WTC11 (cell line): Measurements from ENCODE around the gene AGPAT3. TPM values are rescaled to one million over a fixed set of nuclear protein-coding genes. Genes with fewer than 3 reads are reported as not detected.

Experiments used
- ATAC-seq: fragments of 200-7000 bp; cut with Tn5 transposase; 2 replicates; pipeline ENCODE4 v1.10.0; 2021; ENCODE audit warnings: mild to moderate bottlenecking, moderate library complexity
- CTCF ChIA-PET: fragments of 300-600 bp; sonication (Branson Sonifier 250); formaldehyde crosslinking; loops from one replicate; lab custom pipeline; 2021; ENCODE audit warnings: antibody characterized with exemption; lab: Charles Lee
- POLR2A ChIA-PET: fragments of 350-600 bp; sonication (Branson Sonifier 250); formaldehyde crosslinking; loops from one replicate; lab custom pipeline; 2021; ENCODE audit warnings: antibody characterized with exemption; lab: Charles Lee
- DNase-seq: peaks from one replicate; pipeline ENCODE4 v3.0.0; 2021; ENCODE audit warnings: low spot score
- H3K27ac Mint-ChIP-seq: 2 replicates; pipeline ENCODE4 v1.8.0; 2021; ENCODE audit warnings: mixed read lengths
- H3K27me3 Mint-ChIP-seq: 2 replicates; pipeline ENCODE4 v1.8.0; 2021; ENCODE audit warnings: low read depth, mild to moderate bottlenecking, moderate library complexity, mixed read lengths
- H3K36me3 Mint-ChIP-seq: 2 replicates; pipeline ENCODE4 v1.8.0; 2021; ENCODE audit warnings: mixed read lengths
- H3K4me1 Mint-ChIP-seq: 2 replicates; pipeline ENCODE4 v1.8.0; 2022; ENCODE audit warnings: mixed read lengths
- H3K4me3 Mint-ChIP-seq: 2 replicates; pipeline ENCODE4 v1.8.0; 2021; ENCODE audit warnings: mild to moderate bottlenecking, moderate library complexity, mixed read lengths
- H3K9me3 Mint-ChIP-seq: 2 replicates; pipeline ENCODE4 v1.8.0; 2021; ENCODE audit warnings: mixed read lengths
- ETV6 ChIP-seq: sonication (generic); formaldehyde crosslinking; IDR thresholded peaks from 2 replicates; pipeline ENCODE4 v1.8.1; 2022; ENCODE audit warnings: mild to moderate bottlenecking, missing genetic modification reagents
- GABPB1 ChIP-seq: sonication (generic); formaldehyde crosslinking; IDR thresholded peaks from 2 replicates; pipeline ENCODE4 v1.8.1; 2023; ENCODE audit warnings: mild to moderate bottlenecking, missing genetic modification reagents
- JAZF1 ChIP-seq: fragments of 250-450 bp; sonication (Bioruptor Pico); IDR thresholded peaks from 2 replicates; pipeline ENCODE4 v1.9.0; 2021; ENCODE audit warnings: moderate library complexity, mild to moderate bottlenecking, inconsistent platforms
- NR3C1 ChIP-seq: sonication (generic); formaldehyde crosslinking; conservative IDR thresholded peaks from 2 replicates; pipeline ENCODE4 v1.8.1; 2023; ENCODE audit warnings: low read depth, mild to moderate bottlenecking, missing genetic modification reagents
- TCF7 ChIP-seq: sonication (generic); formaldehyde crosslinking; IDR thresholded peaks from 2 replicates; pipeline ENCODE4 v1.8.0; 2022; ENCODE audit warnings: mild to moderate bottlenecking, low read depth, missing genetic modification reagents, moderate library complexity
- total RNA-seq: library from RNA; stranded (reverse); gene quantifications from 3 replicates; pipeline ENCODE4 v1.2.3, GENCODE V29; 2021
- TF ChIP-seq, protein P1 (sequence below): sonication (generic); formaldehyde crosslinking; IDR thresholded peaks from 2 replicates; pipeline ENCODE4 v1.8.0; 2022; ENCODE audit warnings: mild to moderate bottlenecking, missing genetic modification reagents
- TF ChIP-seq, protein P2 (sequence below): sonication (generic); formaldehyde crosslinking; IDR thresholded peaks from 2 replicates; pipeline ENCODE4 v1.8.0; 2023; ENCODE audit warnings: missing genetic modification reagents, mild to moderate bottlenecking, borderline replicate concordance
- TF ChIP-seq, protein P3 (sequence below): fragments of 250-450 bp; sonication (Bioruptor Pico); IDR thresholded peaks from 2 replicates; pipeline ENCODE4 v1.9.0; 2021; ENCODE audit warnings: moderate library complexity, mild to moderate bottlenecking, inconsistent platforms, borderline replicate concordance
- TF ChIP-seq, protein P4 (sequence below): sonication (generic); formaldehyde crosslinking; IDR thresholded peaks from 2 replicates; pipeline ENCODE4 v1.8.1; 2023; ENCODE audit warnings: mild to moderate bottlenecking, moderate library complexity, missing genetic modification reagents
- TF ChIP-seq, protein P5 (sequence below): sonication (generic); formaldehyde crosslinking; IDR thresholded peaks from 2 replicates; pipeline ENCODE4 v1.8.0; 2022; ENCODE audit warnings: missing genetic modification reagents
- TF ChIP-seq, protein P6 (sequence below): sonication (generic); formaldehyde crosslinking; IDR thresholded peaks from 2 replicates; pipeline ENCODE4 v1.8.0; 2023; ENCODE audit warnings: missing genetic modification reagents

Gene AGPAT3
- total RNA-seq, 1 experiment from 2014 or later, result 5.6 TPM

DNA sequence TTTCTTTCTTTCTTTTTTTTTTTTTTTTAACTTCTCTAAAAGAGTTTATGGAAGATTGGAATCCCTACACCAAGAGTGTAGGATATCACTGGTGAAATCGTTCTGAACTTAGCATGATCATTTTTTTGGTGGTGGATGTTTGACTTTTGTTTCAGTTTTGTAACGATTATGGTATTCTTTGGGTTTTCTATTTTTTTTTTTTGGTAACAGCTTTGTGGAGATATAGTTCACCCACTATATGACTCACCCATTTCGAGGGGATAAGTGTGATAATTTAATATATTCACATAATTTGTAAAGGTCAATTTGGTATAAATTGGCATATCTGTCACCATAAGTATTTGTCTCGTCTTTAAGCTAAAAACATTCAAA, 29.2 kb downstream of the AGPAT3 start:
- DNase-seq (no peak), ATAC-seq (no peak)
- ChIA-PET CTCF (no interaction called here), POLR2A (interaction anchor here (0.6 kb wide), 1 partner anchor 20 kb away, joined by 3 read pairs; no protein-coding TSS in a partner anchor)
- Mint-ChIP-seq H3K36me3 (peaks cover 17% of the 10 kb centered on the region), H3K9me3 (peaks cover 24% of the 10 kb centered on the region), H3K4me3 (no peak overlapping the region), H3K27me3 (peaks cover 10% of the 10 kb centered on the region; the same call in 1 of the 2 replicates), H3K4me1 (peaks cover 10% of the 10 kb centered on the region), H3K27ac (no peak overlapping the region)
- TF ChIP-seq, protein P1, sequence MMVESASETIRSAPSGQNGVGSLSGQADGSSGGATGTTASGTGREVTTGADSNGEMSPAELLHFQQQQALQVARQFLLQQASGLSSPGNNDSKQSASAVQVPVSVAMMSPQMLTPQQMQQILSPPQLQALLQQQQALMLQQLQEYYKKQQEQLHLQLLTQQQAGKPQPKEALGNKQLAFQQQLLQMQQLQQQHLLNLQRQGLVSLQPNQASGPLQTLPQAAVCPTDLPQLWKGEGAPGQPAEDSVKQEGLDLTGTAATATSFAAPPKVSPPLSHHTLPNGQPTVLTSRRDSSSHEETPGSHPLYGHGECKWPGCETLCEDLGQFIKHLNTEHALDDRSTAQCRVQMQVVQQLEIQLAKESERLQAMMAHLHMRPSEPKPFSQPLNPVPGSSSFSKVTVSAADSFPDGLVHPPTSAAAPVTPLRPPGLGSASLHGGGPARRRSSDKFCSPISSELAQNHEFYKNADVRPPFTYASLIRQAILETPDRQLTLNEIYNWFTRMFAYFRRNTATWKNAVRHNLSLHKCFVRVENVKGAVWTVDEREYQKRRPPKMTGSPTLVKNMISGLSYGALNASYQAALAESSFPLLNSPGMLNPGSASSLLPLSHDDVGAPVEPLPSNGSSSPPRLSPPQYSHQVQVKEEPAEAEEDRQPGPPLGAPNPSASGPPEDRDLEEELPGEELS (CRISPR knock-in tag), result no peak
- TF ChIP-seq, protein P2, sequence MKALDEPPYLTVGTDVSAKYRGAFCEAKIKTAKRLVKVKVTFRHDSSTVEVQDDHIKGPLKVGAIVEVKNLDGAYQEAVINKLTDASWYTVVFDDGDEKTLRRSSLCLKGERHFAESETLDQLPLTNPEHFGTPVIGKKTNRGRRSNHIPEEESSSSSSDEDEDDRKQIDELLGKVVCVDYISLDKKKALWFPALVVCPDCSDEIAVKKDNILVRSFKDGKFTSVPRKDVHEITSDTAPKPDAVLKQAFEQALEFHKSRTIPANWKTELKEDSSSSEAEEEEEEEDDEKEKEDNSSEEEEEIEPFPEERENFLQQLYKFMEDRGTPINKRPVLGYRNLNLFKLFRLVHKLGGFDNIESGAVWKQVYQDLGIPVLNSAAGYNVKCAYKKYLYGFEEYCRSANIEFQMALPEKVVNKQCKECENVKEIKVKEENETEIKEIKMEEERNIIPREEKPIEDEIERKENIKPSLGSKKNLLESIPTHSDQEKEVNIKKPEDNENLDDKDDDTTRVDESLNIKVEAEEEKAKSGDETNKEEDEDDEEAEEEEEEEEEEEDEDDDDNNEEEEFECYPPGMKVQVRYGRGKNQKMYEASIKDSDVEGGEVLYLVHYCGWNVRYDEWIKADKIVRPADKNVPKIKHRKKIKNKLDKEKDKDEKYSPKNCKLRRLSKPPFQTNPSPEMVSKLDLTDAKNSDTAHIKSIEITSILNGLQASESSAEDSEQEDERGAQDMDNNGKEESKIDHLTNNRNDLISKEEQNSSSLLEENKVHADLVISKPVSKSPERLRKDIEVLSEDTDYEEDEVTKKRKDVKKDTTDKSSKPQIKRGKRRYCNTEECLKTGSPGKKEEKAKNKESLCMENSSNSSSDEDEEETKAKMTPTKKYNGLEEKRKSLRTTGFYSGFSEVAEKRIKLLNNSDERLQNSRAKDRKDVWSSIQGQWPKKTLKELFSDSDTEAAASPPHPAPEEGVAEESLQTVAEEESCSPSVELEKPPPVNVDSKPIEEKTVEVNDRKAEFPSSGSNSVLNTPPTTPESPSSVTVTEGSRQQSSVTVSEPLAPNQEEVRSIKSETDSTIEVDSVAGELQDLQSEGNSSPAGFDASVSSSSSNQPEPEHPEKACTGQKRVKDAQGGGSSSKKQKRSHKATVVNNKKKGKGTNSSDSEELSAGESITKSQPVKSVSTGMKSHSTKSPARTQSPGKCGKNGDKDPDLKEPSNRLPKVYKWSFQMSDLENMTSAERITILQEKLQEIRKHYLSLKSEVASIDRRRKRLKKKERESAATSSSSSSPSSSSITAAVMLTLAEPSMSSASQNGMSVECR (CRISPR knock-in tag), result no peak
- TF ChIP-seq GABPB1 (CRISPR knock-in tag) (no peak), NR3C1 (CRISPR knock-in tag) (no peak), JAZF1 (CRISPR knock-in tag) (no peak), ETV6 (CRISPR knock-in tag) (no peak), TCF7 (no peak)
- TF ChIP-seq, protein P3, sequence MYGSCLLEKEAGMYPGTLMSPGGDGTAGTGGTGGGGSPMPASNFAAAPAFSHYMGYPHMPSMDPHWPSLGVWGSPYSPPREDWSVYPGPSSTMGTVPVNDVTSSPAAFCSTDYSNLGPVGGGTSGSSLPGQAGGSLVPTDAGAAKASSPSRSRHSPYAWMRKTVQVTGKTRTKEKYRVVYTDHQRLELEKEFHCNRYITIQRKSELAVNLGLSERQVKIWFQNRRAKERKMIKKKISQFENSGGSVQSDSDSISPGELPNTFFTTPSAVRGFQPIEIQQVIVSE (CRISPR knock-in tag), result no peak
- TF ChIP-seq, protein P4, sequence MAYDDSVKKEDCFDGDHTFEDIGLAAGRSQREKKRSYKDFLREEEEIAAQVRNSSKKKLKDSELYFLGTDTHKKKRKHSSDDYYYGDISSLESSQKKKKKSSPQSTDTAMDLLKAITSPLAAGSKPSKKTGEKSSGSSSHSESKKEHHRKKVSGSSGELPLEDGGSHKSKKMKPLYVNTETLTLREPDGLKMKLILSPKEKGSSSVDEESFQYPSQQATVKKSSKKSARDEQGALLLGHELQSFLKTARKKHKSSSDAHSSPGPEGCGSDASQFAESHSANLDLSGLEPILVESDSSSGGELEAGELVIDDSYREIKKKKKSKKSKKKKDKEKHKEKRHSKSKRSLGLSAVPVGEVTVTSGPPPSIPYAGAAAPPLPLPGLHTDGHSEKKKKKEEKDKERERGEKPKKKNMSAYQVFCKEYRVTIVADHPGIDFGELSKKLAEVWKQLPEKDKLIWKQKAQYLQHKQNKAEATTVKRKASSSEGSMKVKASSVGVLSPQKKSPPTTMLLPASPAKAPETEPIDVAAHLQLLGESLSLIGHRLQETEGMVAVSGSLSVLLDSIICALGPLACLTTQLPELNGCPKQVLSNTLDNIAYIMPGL (CRISPR knock-in tag), result no peak
- TF ChIP-seq, protein P5, sequence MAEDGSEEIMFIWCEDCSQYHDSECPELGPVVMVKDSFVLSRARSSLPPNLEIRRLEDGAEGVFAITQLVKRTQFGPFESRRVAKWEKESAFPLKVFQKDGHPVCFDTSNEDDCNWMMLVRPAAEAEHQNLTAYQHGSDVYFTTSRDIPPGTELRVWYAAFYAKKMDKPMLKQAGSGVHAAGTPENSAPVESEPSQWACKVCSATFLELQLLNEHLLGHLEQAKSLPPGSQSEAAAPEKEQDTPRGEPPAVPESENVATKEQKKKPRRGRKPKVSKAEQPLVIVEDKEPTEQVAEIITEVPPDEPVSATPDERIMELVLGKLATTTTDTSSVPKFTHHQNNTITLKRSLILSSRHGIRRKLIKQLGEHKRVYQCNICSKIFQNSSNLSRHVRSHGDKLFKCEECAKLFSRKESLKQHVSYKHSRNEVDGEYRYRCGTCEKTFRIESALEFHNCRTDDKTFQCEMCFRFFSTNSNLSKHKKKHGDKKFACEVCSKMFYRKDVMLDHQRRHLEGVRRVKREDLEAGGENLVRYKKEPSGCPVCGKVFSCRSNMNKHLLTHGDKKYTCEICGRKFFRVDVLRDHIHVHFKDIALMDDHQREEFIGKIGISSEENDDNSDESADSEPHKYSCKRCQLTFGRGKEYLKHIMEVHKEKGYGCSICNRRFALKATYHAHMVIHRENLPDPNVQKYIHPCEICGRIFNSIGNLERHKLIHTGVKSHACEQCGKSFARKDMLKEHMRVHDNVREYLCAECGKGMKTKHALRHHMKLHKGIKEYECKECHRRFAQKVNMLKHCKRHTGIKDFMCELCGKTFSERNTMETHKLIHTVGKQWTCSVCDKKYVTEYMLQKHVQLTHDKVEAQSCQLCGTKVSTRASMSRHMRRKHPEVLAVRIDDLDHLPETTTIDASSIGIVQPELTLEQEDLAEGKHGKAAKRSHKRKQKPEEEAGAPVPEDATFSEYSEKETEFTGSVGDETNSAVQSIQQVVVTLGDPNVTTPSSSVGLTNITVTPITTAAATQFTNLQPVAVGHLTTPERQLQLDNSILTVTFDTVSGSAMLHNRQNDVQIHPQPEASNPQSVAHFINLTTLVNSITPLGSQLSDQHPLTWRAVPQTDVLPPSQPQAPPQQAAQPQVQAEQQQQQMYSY (CRISPR knock-in tag), result no peak
- TF ChIP-seq, protein P6, sequence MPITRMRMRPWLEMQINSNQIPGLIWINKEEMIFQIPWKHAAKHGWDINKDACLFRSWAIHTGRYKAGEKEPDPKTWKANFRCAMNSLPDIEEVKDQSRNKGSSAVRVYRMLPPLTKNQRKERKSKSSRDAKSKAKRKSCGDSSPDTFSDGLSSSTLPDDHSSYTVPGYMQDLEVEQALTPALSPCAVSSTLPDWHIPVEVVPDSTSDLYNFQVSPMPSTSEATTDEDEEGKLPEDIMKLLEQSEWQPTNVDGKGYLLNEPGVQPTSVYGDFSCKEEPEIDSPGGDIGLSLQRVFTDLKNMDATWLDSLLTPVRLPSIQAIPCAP (CRISPR knock-in tag), result no peak
